A673 (cell line): ENCODE measurements around the gene MKNK2.

ENCODE experiments used
- CTCF ChIP-seq: fragments of 300-800, 200-600 bp; sonication (generic); conservative IDR thresholded peaks from 2 replicates; pipeline ENCODE4 v1.5.1; 2017; ENCODE audit warnings: low read depth, mild to moderate bottlenecking, antibody characterized with exemption, low read length, moderate library complexity, mixed read lengths
- EZH2 ChIP-seq: fragments of 200-600 bp; sonication (generic); IDR thresholded peaks from 2 replicates; pipeline ENCODE4 v1.6.1; 2017; ENCODE audit warnings: borderline replicate concordance, low read depth, mild to moderate bottlenecking, mixed read lengths, antibody characterized with exemption, low read length; ENCODE audit not compliant: poor library complexity, severe bottlenecking

GRCh38 chr19:2049741-2050348 is 1.2 kb downstream of the MKNK2 start:
- TF ChIP-seq CTCF (no peak), EZH2 (no peak)
